ENCODE results near the gene KCTD15. TPM values are rescaled to one million over a fixed set of nuclear protein-coding genes. Genes with fewer than 3 reads are reported as not detected.

Gene KCTD15
- total RNA-seq, 1 experiment from 2014 or later: 41.5 TPM

- Mint-ChIP-seq H3K4me1 (no peaks in the 10 kb centered on the region), H3K27ac (no peak overlapping the region), H3K27me3 (ENCODE audit: low read depth) (no peaks in the 10 kb centered on the region), H3K36me3 (no peaks in the 10 kb centered on the region), H3K9me3 (no peaks in the 10 kb centered on the region), H3K4me3 (no peak overlapping the region)
- CTCF ChIA-PET: interaction anchor here (1.2 to 1.6 kb wide), 2 partner anchors 18 to 28 kb away, joined by 3 to 4 read pairs; no protein-coding TSS in a partner anchor
- TF ChIP-seq JUN (CRISPR knock-in tag; IDR thresholded peaks at IDR 0.05) (no peak), NFE2L1 (CRISPR knock-in tag; IDR thresholded peaks at IDR 0.05) (no peak), CBFB (CRISPR knock-in tag; IDR thresholded peaks at IDR 0.05; ENCODE audit: low read depth) (no peak), ERG (CRISPR knock-in tag; IDR thresholded peaks at IDR 0.05) (no peak), CREB1 (CRISPR knock-in tag; IDR thresholded peaks at IDR 0.05) (no peak), SMAD4 (CRISPR knock-in tag; IDR thresholded peaks at IDR 0.05) (no peak), TEAD1 (CRISPR knock-in tag; IDR thresholded peaks at IDR 0.05) (no peak), RORB (CRISPR knock-in tag; IDR thresholded peaks at IDR 0.05) (no peak), ZSCAN18 (CRISPR knock-in tag; IDR thresholded peaks at IDR 0.05) (no peak), ZNF512 (CRISPR knock-in tag; IDR thresholded peaks at IDR 0.05; ENCODE audit: borderline replicate concordance) (no peak), CDX4 (CRISPR knock-in tag; IDR thresholded peaks at IDR 0.05; ENCODE audit: borderline replicate concordance) (no peak), JAZF1 (CRISPR knock-in tag; IDR thresholded peaks at IDR 0.05) (no peak)
- no peak for ATAC-seq
- POLR2A ChIA-PET: no interaction called here
- DNase-seq (ENCODE audit: low spot score): no peak
These were observed 47.0 kb upstream of the KCTD15 start for GRCh38 chr19:33749619-33750175.

GRCh38 chr19:33750587-33751435 lies 45.9 kb upstream of the KCTD15 start:
- Mint-ChIP-seq H3K9me3 (no peaks in the 10 kb centered on the region), H3K4me1 (no peaks in the 10 kb centered on the region)
- TF ChIP-seq HMGXB4 (CRISPR knock-in tag; IDR thresholded peaks at IDR 0.05) (no peak), RELA (CRISPR knock-in tag; IDR thresholded peaks at IDR 0.05; ENCODE audit: borderline replicate concordance) (no peak), ZNF232 (CRISPR knock-in tag; IDR thresholded peaks at IDR 0.05) (no peak), E2F4 (CRISPR knock-in tag; IDR thresholded peaks at IDR 0.05; ENCODE audit: borderline replicate concordance, low read depth) (no peak), PRDM15 (CRISPR knock-in tag; IDR thresholded peaks at IDR 0.05) (no peak), CTCF (IDR thresholded peaks at IDR 0.05) (no peak), EMX1 (CRISPR knock-in tag; IDR thresholded peaks at IDR 0.05) (no peak)

More at GRCh38 chr19:33750587-33751435, 45.9 kb upstream of the KCTD15 start:
- Mint-ChIP-seq H3K27me3 (ENCODE audit: low read depth) (no peaks in the 10 kb centered on the region), H3K27ac (no peak overlapping the region), H3K36me3 (no peaks in the 10 kb centered on the region), H3K4me3 (no peak overlapping the region)
- ATAC-seq (no peak), DNase-seq (ENCODE audit: low spot score) (no peak)
- ChIA-PET CTCF (interaction anchor here (0.6 to 1.2 kb wide), 4 partner anchors 27 to 335 kb away, joined by 3 to 8 read pairs (median 4); no protein-coding TSS in a partner anchor), POLR2A (no interaction called here)

All from WTC11 (cell line).